ENCODE data around the gene STEEP1.

DNA sequence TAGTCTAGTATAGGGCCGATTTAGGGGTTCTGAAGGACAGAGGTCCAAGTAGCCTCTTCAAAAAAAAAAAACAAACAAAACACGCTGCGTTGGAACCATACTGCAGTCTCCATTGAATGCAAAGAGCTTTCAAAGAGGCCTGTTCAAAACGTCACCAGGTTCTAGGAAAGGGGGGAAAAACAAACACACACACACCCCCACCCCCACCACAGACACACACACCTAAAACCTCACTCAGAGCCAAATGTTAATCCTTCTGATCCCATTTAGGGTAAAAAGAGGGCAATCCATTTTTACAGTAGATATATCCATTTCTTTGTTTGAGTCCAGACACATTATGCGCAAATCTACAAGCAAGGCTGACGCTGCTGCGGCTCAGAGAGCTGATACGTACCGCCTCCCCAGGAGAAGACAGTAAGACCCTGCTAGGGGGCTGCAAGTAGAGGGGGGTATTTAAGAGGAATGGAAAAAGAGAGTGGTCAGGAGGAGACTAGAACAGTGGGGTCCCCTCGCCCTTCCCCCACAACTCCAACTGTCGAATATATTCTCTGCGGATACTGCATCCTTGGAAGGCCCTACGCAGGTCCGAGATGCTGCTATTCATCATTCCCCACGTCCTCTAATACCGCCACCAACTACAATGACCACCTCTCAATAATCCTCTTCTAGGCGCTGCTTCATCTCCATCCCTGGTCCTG, 39.7 kb upstream of the STEEP1 start:
- no peak for TF ChIP-seq POLR2A (IDR thresholded peaks at IDR 0.05; ENCODE audit: low read depth, low read length)
- no peak for TF ChIP-seq POLR2AphosphoS5 (IDR thresholded peaks at IDR 0.05; ENCODE audit: low read depth, low read length)
- TF ChIP-seq TAF1 (IDR thresholded peaks at IDR 0.05; ENCODE audit: borderline replicate concordance, low read depth, low read length) = no peak
